Fibroblast of skin of right quadriceps (primary cell): ENCODE data around the gene SLC38A3.
"Not testable (repeated sequence)": the region's sequence is repeated elsewhere in the genome, so short reads cannot be mapped to it uniquely, and the experiment has no call there.

Source experiments
- DNase-seq: peaks from one replicate; pipeline ENCODE4 v3.0.0-alpha.2; 2013

Gene SLC38A3

DNA sequence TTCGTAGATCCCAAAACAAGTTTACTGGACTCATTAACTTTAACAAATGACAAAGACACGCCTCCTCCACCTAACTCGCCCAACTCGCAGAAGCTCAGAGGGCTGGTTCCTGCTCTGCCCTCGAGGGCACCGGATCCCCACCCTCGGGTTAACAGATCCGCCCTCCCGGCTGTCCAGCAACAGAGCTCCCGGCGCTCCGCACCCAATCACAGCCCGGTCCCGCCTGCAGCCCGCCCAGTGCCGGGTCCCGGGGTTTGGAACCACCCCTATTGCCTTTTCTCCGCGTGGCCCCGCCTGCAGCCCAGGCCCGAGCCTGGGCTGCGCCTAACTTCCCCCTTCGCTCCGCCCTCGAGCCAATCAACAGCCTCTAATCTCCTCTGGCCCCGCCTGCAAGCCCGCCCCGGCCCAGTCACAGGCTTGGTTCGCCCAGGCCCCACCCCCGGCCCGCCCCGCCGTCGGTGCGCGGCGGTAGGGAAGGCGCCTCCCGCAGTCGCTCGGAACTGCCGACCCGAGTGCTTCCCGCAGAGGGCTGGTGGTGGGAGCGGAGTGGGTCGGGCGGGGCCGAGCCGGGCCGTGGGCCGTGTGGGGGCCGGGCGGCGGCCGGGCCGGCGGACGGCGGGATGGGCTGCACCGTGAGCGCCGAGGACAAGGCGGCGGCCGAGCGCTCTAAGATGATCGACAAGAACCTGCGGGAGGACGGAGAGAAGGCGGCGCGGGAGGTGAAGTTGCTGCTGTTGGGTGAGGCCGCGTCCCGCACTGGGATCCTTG, 30.8 kb downstream of the SLC38A3 start, which contains the start of gene GNAI2:
Gene GNAI2, plus strand, starts transcription at position 489 of the 768 bp plus-strand sequence. Its CDS starts 132 bp downstream, at position 621.
- peak; percentile 98 for DNase-seq

DNA sequence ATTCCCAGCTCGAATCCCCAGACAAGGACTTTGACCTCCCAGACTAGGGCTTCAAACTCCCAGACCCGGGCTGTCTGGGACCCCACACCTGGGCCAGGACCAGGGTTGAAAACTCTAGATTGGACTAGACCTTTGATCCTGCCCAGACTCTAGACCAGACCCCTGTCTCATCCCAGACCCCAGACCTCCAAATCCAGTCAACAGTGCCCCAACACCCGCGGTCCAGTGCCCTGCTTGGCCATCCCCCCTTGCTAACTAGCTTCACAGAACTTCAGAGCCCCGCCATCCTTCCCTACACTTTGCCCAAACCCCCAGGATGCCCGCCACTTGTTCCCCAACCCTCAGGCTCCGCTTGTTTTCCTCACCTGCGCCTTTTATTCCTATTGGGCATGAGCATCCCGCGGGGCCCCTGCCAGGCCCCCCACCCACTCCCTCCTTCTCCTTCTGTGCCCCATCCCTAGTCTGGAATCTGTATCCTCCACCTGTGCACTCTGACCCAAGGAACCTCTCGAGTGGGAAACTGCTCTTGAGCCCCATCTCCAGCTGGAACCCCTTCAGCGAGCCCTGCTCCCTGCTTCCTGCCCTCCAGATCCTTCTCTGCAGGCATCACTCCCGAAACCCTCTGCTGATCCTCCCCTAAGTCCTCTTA, 31.5 kb downstream of the SLC38A3 start:
- DNase-seq: no peak

DNA sequence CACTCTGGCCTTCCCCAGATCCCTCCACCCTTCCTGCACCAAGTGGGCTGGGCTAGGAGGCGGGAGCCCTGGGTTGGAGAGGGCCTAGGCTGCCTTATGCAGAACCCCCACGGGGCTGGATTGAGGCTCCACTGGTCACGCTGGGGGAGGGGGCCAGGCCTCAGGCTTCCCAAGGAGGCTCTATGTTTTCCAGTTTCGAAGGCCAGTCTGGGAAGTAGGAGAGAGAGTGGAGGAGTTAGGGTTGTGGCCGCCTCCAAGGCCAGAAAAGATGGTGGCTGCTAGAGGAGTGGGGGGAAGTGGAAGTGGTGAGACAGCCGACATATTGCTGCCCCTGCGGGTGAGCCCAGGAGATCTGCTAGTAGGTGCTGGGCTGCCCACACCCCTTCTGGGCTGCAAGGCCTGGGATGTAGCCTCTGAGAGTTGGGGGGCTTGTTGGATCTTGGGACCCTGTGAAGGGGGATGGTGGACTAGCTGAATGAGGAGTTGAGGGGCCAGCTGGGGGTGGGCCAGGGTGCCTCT, 32.1 kb downstream of the SLC38A3 start:
- peak; percentile 37 for DNase-seq

DNA sequence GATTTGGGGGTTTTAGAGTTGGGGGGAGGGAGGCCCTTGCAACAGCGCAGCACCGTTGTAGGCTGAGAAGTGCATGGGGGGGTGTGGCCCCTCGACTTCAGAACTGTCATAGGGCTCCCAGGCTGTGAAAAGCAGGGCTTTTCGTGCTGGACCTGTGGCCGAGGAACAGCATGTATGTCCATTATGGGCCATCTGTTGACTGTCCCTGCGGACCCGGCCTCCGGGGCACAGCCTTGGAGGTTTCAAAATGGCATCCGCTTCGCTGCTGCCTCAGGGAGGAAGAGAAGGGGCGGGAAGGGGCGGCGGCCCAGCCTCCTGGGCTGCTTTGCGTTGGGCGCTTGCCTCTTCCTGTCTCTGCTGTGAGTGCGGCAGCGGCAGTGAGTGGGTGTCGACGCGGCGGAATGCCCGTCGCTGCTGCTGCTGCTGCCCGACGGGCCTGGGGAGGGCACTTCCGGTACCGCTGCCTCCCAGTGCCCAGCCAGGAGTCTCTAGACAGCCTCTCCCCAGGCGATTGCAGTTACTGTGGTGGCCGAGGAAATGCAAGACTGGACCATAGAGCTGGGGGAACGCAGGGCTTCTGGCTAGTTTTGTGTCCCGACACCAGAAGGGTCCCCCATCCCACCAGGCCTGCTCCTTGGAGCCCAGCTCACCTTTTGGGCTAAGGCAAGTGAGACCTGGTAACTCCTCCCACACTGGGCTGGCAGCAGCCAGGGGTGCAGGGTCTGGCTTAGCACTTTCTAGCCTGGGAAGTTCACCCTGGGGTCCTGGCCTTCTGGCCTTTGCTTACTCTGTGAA, 32.9 kb downstream of the SLC38A3 start:
- peak; percentile 82 for DNase-seq

DNA sequence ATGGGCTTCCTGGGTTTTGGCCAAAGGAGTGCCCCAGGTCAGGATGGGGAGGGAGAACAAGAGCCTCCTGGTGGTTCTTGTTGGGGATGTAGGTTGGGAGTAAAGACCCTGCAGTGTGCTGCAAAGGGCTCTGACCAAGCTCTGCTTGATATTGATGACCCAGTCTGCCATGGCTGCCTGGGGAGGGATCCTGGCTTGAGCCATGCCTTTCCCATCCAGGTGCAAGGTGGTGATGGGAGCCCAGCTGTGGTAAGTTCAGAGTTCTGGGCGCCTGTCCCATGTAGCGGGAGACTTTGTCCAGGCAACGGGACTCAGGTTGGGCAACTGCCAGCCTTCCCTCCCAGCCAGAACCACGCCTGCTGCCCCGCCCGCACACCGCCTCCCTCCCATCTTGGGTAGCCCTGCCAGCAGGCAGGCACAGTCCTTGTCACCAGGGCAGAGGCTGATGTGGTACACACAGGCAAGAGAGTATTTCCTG, 33.5 kb downstream of the SLC38A3 start:
- DNase-seq: no peak

DNA sequence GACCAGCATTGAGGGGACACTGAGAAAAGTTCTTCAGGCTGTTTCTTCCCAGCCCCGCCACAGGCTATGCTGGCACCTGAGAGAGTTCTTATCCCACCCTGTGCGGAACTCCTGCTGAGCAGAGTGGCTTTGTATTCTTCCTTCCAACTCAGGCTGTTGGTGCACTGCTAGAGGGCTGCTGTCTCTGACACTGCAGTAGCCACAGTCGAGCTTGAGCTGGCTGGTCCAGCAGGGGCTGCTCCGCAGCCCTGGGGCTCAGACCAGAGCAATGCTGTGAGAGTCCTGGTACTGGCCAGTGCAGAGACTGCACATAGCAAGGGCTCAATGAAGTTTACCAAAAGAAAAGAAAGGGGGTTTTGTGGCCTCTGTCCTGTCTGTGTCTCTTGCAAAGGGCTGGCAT, 34.6 kb downstream of the SLC38A3 start:
- DNase-seq: no peak

DNA sequence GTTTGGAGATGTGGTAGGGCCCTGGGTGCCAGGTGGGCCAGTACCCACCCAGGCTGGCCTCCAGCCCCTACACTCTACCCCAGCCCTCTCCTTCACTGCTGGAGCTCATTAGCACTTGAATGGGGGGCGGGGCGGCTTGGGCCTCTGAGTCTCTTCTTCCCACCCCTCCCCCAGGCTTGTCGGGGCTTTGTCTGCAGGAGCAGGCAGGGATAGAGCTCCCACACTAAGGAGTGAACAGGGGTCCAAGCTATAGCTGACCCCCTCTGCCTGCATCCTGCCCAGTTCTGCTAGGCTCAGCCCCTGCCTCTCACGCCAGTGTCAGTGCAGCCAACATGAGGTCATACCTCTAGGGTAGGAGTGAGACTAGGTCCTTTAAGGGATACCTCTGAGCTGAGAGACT, 36.1 kb downstream of the SLC38A3 start:
- DNase-seq: no peak

DNA sequence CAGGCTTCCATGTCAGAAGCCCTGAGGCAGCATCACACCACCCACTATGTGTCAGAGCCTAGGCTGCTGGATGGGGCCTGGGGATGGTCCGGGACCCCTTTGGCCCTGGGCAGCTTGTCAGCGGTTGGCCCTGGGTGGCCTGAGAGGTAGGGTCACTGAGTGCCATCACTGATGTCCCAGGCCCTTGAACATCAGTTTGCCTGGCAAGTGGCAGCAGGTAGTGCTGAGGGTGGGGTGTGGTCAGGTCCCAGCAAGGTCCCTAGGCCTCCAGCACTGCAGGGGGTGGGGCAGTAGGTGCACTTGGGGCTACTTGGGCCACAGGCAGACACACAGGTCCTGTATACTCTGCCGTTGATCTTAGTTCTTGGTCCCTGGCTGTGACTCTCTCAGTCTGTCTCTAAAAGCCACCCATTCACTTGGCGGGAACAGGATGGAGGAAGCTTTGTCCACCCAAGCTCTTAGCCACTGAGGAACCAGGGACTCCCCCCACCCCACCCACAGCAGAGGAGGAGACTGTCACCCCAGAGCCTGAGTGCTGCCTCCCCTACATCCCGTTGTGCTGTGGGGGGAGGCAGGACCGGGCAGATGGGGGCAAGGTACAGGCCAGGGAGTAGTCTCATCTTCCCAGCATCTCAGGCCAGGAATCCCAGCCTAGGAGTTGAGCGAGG, 36.8 kb downstream of the SLC38A3 start:
- DNase-seq: no peak

DNA sequence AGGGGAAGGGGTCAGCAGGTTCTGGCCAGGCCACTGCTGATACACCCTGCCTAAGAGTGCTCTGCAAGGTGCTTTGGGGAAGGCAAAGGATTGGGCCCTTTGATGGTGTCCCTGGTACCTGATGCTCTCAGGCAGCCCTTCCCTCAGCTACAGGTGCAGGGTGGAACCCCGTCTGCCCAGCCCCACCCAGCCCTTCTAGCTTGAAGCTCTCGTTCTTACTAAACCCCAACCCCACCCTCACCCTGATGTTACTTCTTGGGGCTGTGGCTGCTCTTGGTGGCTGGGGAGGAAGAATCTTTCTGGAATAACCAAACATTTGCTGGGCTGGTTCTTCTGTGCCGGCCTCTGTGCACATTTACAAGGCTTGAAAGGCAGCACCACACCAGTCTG, 37.3 kb downstream of the SLC38A3 start:
- DNase-seq: no peak

DNA sequence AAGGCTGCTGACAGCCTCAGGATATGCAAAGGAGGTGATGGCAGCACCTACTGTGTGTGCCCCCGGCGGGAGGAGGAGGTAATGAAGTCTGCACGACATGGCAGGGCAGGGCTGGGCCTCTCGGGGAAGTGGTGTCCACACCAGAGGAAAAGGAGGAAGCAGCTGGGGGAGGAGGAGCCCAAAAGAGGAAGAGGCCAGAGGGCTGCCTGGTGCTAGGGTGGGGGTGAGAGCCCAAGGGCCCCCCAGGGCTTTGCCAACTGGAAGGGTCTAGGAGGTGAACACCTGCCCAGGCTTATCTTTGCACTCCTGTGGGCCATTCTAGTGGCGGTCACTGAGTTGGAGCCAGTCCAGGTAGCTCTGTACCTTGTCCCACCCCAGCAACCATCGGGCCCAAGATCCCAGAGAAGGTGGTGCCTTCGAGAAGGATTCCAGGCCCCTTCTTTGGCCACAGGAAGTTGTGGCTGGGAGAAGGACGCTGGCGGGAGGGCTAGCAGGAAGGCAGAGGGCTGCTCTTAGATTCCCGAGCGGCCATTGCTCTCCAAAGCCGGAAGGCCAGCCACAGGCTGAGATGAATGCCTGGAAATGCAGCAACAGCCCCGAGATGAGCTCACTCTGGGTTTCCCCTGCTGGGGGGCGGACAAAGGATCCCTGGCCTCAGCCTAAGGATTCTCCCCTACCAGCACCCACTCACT, 37.9 kb downstream of the SLC38A3 start:
- DNase-seq: no peak

DNA sequence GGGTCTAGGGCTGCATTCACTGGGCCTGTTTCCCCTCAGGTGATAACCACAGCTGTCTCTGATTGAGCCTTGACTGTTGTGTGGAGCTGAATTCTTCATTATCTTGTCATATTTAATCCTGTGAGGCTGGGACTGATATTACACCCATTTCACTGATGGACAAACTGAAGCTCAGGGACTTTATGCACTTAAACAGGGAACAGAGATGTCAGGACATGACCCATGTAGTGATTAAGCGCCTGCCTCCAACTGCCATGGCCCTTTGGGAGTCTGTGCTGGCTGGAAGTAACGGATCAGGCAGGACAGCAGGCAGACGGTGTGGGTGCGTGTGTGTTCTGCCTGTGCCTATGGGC, 38.4 kb downstream of the SLC38A3 start:
- no peak for DNase-seq

DNA sequence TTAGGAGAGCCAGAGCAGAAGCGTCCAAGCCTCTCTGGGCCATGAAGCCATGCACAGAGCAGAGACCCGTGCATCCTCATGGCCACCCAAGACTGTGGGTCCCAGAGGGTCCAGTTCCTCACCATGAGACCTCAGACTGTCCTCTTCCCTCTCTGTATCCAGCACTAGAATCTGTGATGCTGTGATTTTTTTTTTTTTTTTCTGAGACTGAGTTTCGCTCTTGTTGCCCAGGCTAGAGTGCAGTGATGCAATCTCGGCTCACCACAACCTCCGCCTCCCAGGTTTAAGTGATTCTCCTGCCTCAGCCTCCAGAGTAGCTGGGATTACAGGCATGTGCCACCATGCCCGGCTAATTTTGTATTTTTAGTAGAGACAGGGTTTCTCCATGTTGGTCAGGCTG, 39.7 kb downstream of the SLC38A3 start:
- not testable (repeated sequence) for DNase-seq

DNA sequence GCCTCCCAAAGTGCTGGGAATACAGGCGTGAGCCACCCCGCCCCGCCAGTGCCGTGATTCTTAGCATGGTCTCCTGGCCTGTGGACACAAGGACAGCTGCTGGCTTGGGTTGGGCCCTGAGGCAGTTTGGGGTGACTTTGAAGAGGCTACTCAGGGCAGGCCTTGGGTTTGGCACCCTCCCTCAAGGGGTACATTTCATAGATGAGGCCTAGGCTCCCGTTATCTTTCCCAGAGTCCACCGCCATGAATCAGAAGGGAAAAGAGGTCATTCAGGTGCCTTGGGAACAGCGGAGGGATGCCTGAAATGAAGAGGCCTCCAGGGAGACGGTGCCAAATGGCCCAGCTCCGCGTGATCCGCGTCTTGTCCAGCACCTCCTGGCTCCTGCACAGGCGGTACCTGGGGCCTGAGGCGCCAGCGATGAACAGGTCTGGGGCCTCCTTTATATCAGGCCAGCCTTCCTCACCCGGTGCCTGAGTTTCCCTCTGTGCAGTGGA, 40.2 kb downstream of the SLC38A3 start:
- DNase-seq: no peak

DNA sequence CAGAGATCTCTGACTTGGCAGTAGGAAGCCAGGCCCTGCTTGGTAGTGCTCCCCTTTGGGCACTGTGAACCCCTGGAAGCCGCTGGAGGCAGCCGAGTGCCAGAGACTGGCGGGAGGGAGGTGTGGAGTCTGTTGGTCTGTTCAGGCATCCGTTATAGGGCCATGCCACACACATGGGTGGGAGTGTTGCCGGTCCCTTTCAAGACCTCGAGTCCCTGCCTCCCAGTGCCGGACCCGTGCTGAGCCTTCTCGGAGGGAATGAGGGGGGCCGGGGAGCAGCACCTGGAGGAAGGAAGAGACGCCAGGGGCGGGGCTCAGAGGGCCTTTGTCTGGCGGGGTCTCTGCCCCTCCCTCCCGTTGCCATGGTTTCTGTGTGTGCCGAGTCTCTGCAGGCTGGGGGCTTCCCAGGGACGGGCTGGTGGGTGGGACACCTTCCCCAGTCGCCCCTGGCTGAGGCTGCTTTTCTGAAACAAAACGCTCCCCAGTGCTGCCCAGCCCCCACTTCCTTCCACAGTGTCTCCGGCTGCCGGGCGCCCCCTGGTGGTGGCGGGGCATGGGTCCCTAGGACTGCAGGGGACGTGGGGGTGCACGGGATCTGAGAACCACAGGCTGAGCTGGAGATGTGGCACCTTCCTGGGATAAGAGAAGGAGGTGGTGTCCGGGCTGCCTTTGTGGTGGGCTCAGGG, 40.9 kb downstream of the SLC38A3 start:
- DNase-seq: peak; percentile 92

DNA sequence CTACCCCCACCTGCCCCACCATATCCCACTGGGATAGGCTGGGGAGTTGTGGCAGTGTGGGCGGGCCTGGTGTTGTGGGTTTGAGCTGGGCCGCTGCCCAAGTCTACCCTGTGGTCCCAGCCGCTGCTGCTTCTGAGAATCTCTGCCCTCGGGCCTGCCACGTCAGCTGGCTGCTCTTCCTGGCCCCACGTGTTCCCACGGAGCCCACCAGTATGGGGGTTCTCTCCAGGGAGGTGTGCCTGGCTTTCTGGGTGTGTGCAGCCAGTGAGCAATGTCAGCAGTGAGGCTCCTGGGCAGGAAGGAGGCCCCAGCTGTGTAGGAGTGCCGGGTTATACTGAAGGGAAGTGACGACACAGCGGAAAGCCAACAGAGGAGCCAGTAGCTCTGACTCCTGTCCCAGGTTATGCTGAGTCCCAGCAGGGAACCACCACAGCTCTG, 41.5 kb downstream of the SLC38A3 start:
- peak; percentile 95 for DNase-seq

DNA sequence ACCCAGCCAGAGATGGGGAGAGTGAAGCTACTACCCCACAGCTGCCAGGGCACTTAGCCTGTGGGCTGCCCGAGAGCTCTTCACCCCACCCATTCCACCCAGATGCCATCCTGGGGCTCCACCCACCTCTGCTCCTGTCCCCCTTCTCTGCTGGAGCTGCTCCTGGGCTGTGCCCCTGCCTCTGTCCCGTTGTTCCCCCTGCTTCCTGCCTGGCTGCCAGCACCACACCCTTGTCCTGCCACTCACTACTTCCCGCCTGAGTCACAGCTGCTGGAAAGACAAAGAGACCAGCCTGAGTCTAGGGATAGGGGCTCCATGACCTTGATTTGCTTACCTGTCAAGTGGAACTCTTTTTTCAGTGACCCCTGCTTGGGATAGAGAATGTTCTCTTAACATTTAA, 43.3 kb downstream of the SLC38A3 start:
- no peak for DNase-seq

DNA sequence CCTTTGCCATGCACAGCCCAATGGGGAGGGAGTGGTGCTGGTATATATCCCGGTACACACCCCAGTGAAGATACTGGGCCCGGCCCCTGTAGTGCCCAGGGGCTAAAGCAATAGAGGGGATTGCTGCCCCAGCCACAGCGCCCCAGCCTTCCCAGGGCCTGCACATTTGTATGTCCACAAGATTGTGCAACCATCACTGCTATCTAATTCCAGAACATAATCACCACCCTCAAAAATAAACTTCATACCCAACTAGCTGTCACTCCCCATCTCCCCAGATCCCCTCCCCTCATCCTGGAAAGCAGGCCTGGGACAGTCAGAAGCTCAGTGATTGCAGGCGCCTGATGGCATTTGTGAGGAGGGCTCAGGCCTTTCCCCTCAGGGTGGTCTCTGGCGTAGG, 44.4 kb downstream of the SLC38A3 start:
- DNase-seq: no peak

DNA sequence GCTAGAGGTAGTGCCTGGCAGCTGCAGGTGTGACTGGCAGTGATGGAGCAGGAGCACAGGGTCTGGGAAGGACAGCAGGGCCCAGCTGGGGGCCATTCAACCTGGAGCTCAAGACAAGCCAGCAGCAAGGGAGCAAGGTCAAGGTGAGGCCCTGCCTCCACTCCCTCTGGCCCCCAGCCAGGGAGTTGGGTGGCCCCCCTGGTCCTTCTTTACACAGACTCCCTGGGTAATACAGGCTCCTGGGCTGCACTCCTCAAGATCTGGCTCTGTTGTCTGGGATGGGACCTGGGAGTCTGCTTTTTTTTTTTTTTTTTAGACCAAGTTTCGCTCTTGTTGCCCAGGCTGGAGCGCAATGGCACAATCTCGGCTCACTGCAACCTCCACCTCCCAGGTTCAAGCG, 45.4 kb downstream of the SLC38A3 start:
- DNase-seq: no peak

DNA sequence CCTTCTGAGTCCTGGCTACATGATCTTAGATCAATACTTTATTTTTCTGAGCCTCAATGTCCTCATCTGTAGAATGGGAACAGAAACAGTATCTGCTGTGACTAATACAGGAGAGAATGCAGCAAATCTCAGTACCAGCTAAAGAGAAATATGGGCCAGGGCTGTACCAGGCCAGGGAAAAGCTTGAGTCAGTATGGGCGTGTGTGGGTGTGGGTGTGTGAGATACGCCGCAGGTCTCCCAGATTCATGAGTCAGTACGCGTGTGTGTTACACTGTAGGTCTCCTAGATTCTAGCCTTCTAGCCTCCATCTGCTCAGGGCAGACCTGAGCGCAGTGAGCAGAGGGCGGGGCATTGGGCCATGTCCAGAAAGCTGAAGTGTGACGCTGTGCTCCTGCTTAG, 46.1 kb downstream of the SLC38A3 start:
- peak; percentile 62 for DNase-seq

DNA sequence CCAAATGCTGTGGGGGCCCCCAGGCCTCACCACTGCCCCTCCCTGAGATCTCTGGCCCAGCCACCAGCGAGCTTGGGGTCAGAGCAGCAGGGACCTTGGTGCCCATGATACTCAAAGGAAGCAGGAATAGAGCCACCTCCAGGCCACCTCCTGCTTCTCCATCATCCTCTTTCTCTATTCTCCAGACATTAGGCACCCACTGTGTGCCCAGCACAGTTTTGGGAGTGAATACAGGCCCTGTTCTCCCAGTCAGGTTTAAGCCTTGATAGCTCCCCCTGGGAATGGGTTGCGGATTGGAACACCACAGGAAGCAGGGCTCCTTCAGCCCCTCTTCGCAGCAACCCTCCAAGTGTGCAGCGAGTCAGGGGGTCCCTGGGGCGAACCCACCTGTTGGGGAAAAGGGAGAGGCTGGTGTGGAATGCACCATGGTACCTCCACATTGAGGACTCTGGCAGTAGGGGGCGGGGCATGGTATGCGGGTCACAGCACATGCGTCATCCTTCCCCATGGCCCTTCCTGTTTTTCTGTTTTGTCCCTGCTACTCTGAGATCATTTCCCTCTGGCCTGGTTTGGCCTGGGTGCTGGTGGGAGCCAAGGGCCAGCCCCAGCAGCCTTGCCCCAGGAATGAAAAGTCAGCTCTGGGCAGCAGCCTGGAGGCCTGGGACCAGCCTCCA, 49.6 kb downstream of the SLC38A3 start:
- no peak for DNase-seq

DNA sequence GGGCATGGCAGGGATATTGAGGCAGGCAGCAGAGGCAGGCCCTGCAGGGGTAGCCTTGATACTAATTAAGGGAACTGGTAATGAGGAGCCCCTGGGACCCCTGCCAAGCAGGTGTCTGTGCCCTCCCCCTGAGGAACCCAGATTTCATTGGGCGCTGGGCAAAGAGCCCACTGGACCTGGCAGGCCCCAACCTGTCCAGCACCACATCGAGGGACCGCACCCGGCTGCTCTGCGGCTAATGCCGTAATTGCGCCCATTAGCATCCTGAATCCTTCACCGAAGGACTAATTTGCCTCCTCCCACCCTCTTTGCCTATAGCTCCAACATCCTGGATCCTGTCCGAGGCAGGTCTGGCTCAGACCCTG, 50.2 kb downstream of the SLC38A3 start:
- DNase-seq: no peak
